SU-DHL-6 (cell line): ENCODE results near the gene SEMA4D.

Experiments used
- EZH2phosphoT487 ChIP-seq: fragments of 200-600 bp; sonication (generic), shearing (Covaris generic); conservative IDR thresholded peaks from 2 replicates; pipeline ENCODE4 v1.6.1; 2018; ENCODE audit warnings: mild to moderate bottlenecking, antibody characterized with exemption, low read length, moderate library complexity, mixed read lengths
- TF ChIP-seq, protein P1 (sequence below): fragments of 200-600 bp; sonication (generic); IDR thresholded peaks from one replicate; pipeline ENCODE4 v1.5.1; 2017; ENCODE audit warnings: antibody characterized with exemption, mild to moderate bottlenecking, low read length, moderate library complexity; ENCODE audit not compliant: insufficient read depth, poor library complexity, severe bottlenecking

DNA sequence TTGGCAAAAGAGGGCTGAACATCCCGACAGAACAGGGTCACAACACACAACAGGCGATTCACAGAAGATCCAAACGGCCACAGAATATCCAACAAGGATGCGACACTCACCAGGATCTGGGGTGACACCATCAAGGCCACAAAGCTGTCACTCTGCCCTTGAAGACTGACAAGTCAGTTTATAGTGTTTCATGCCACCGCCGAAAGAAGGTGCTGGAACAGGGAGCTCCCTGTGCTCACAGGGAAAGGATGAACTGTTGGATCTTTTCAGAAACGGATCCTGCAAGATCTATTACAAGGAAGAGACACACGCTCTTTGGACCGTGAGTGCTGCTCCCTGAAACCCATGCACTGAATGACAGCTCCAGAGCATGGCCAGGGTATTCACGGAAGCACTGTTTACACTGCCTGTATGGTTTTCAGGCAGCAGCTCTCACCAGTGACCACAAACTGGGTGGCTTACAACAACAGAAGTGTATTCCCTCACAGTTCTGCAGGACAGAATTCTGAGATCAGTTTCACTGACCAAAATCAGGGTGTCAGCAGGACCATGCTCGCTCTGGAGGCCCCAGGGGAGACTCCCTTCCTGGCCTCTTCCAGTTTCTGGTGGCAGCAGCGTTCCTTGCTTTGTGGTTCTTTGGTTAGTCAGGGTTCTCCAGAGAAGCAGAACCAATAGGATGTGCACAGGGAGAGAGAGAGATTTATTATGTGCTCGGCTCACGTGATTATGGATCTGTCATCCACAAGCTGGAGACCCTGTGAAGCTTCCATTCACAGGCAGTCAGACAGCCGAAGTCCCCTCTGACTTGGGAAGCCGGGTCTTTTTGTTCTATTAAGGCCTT is 52.8 kb downstream of the SEMA4D start:
- TF ChIP-seq, protein P1, sequence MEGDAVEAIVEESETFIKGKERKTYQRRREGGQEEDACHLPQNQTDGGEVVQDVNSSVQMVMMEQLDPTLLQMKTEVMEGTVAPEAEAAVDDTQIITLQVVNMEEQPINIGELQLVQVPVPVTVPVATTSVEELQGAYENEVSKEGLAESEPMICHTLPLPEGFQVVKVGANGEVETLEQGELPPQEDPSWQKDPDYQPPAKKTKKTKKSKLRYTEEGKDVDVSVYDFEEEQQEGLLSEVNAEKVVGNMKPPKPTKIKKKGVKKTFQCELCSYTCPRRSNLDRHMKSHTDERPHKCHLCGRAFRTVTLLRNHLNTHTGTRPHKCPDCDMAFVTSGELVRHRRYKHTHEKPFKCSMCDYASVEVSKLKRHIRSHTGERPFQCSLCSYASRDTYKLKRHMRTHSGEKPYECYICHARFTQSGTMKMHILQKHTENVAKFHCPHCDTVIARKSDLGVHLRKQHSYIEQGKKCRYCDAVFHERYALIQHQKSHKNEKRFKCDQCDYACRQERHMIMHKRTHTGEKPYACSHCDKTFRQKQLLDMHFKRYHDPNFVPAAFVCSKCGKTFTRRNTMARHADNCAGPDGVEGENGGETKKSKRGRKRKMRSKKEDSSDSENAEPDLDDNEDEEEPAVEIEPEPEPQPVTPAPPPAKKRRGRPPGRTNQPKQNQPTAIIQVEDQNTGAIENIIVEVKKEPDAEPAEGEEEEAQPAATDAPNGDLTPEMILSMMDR: no peak
- TF ChIP-seq EZH2phosphoT487: no peak
